Neural crest cell (in vitro differentiated cells): ENCODE results near the gene SLAMF7. TPM values are rescaled to one million over a fixed set of nuclear protein-coding genes. Genes with fewer than 3 reads are reported as not detected.

Experiments used
- DNase-seq: peaks from one replicate; pipeline ENCODE4 v3.0.0; 2021; ENCODE audit warnings: low read depth, mixed read lengths, low spot score
- H3K27ac Mint-ChIP-seq: one replicate; pipeline ENCODE4 v1.8.0; 2021; ENCODE audit warnings: mild to moderate bottlenecking, mixed read lengths; ENCODE audit not compliant: unreplicated experiment
- H3K27me3 Mint-ChIP-seq: 2 replicates; pipeline ENCODE4 v1.8.0; 2021; ENCODE audit warnings: low read depth, mild to moderate bottlenecking, mixed read lengths
- H3K36me3 Mint-ChIP-seq: 2 replicates; pipeline ENCODE4 v1.8.0; 2021; ENCODE audit warnings: low read depth, mild to moderate bottlenecking, mixed read lengths
- H3K4me1 Mint-ChIP-seq: 2 replicates; pipeline ENCODE4 v1.8.0; 2021; ENCODE audit warnings: mixed read lengths
- H3K4me3 Mint-ChIP-seq: one replicate; pipeline ENCODE4 v1.8.0; 2021; ENCODE audit warnings: mild to moderate bottlenecking, mixed read lengths
- H3K9me3 Mint-ChIP-seq: 2 replicates; pipeline ENCODE4 v1.8.0; 2021; ENCODE audit warnings: mixed read lengths
- CTCF ChIP-seq: fragments of 200-600 bp; sonication (generic); conservative IDR thresholded peaks from 2 replicates; pipeline ENCODE4 v1.5.0; 2021; ENCODE audit warnings: antibody characterized with exemption, mild to moderate bottlenecking
- total RNA-seq: library from RNA; stranded (reverse); gene quantifications from 2 replicates; pipeline ENCODE4 v1.2.1, GENCODE V29; 2021

The SLAMF7 gene
- total RNA-seq, 1 donor from 2014 or later = not detected

GRCh38 chr1:160716013-160716412, 23.0 kb upstream of the SLAMF7 start:
- Mint-ChIP-seq H3K27ac (no peak overlapping the region), H3K4me3 (no peak overlapping the region), H3K9me3 (no peaks in the 10 kb centered on the region), H3K4me1 (no peaks in the 10 kb centered on the region), H3K36me3 (no peaks in the 10 kb centered on the region), H3K27me3 (peaks cover 22% of the 10 kb centered on the region)
- DNase-seq = no peak
- TF ChIP-seq CTCF = no peak

- Mint-ChIP-seq H3K27me3 (peaks cover 17% of the 10 kb centered on the region), H3K36me3 (no peaks in the 10 kb centered on the region), H3K27ac (peak overlapping the region; percentile 64), H3K4me3 (no peak overlapping the region), H3K9me3 (no peaks in the 10 kb centered on the region), H3K4me1 (no peaks in the 10 kb centered on the region)
- no peak for DNase-seq
- TF ChIP-seq CTCF = no peak
Measured at GRCh38 chr1:160717306-160717705, 21.7 kb upstream of the SLAMF7 start.

GRCh38 chr1:160718210-160718609, 20.8 kb upstream of the SLAMF7 start:
- Mint-ChIP-seq H3K27me3 (peaks cover 12% of the 10 kb centered on the region), H3K27ac (no peak overlapping the region), H3K9me3 (no peaks in the 10 kb centered on the region), H3K36me3 (no peaks in the 10 kb centered on the region), H3K4me3 (no peak overlapping the region), H3K4me1 (no peaks in the 10 kb centered on the region)
- DNase-seq = no peak
- no peak for TF ChIP-seq CTCF

- no peaks in the 10 kb centered on the region for H3K36me3 Mint-ChIP-seq
- H3K4me1 Mint-ChIP-seq = no peaks in the 10 kb centered on the region
- no peak overlapping the region for H3K4me3 Mint-ChIP-seq
- peaks cover 8% of the 10 kb centered on the region for H3K27me3 Mint-ChIP-seq
- no peak for TF ChIP-seq CTCF
- H3K9me3 Mint-ChIP-seq = no peaks in the 10 kb centered on the region
- no peak overlapping the region for H3K27ac Mint-ChIP-seq
- no peak for DNase-seq
Measured at GRCh38 chr1:160720356-160721085, 18.5 kb upstream of the SLAMF7 start.

- DNase-seq = no peak
- Mint-ChIP-seq H3K27ac (no peak overlapping the region), H3K4me3 (no peak overlapping the region), H3K36me3 (no peaks in the 10 kb centered on the region), H3K4me1 (no peaks in the 10 kb centered on the region), H3K9me3 (no peaks in the 10 kb centered on the region), H3K27me3 (peaks cover 8% of the 10 kb centered on the region)
- no peak for TF ChIP-seq CTCF
Measured at GRCh38 chr1:160721473-160721872, 17.6 kb upstream of the SLAMF7 start.
